GM19324 (cell line): ENCODE data around the gene KCNH2.
A peak's percentile ranks its signal among the peaks of the same experiment; 100 is the strongest.
"Not testable (repeated sequence)": the region's sequence is repeated elsewhere in the genome, so short reads cannot be mapped to it uniquely, and the experiment has no call there.

Source experiments
- ATAC-seq: cut with Tn5 transposase; IDR thresholded peaks from one replicate; pipeline ENCODE4 v1.9.1; 2021; ENCODE audit warnings: mild to moderate bottlenecking, moderate library complexity; ENCODE audit not compliant: unreplicated experiment, low FRiP score

Gene KCNH2

DNA sequence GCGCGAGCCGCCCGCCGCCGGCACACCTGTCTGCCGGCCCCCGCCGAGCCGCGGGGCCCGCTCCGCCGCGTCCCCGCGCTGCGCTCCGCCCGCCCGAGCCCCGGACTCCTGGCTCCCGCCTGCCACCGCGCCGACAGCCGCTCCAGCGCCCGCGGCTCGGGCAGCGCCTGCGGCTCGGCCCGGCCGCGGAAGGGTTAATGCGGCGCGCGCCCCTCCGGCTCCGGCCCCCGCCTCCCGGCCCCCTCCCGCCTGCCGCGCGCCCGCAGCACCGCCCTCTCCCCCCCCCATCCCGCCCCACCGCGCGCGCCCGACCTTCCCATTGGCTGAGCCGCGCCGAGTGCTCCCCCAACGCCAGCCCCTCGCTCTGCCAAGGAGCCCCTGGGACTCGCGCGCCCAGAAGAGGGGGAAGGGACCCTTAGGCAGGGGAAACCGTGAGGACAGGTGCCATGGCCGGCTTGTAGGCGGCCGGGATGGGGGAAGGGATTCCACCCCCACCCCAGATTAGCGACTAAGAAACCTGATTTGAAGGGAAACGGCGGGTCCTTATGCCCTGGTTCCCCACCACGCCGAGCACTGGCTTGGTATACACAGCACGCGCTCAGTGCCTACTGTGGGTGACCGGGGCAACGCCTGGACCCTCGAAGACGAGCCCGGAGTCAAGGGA lies at the start of gene KCNH2:
Gene KCNH2, minus strand, starts transcription at position 196 of the 664 bp plus-strand sequence. CDS start 408 bp downstream, outside the sequence.
- no peak for ATAC-seq

- ATAC-seq = not testable (repeated sequence)
Observed at GRCh38 chr7:151027728-151028130, 49.6 kb upstream of the KCNH2 start.

DNA sequence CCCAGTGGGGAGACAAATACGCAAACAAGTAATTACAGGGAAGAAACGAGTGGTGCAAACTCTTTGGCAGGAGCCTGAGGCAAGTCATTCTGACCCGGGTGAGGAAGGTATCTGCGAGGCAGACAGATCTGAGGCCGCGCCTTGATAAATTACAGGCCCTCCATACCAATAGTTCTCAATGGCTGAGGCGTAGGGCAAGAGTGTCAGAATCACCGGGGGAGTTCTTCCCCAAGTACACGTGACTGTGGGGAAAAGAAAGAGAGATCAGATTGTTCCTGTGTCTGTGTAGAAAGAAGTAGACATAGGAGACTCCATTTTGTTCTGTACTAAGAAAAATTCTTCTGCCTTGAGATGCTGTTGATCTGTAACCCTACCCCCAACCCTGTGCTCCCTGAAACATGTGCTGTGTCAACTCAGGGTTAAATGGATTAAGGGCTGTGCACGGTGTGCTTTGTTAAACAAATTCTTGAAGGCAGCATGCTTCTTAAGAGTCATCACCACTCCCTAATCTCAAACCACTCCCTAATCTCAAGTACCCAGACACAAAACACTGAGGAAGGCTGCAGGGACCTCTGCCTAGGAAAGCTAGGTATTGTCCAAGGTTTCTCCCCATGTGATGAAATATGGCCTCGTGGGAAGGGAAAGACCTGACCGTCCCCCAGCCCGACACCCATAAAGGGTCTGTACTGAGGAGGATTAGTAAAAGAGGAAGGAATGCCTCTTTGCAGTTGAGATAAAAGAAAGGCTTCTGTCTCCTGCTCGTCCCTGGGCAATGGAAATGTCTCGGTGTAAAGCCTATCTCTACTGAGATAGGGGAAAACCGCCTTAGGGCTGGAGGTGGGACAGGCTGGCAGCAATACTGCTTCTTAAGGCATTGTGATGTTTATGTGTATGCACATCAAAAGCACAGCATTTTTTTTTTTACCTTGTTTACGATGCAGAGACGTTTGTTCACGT lies 48.9 kb upstream of the KCNH2 start:
- not testable (repeated sequence) for ATAC-seq

DNA sequence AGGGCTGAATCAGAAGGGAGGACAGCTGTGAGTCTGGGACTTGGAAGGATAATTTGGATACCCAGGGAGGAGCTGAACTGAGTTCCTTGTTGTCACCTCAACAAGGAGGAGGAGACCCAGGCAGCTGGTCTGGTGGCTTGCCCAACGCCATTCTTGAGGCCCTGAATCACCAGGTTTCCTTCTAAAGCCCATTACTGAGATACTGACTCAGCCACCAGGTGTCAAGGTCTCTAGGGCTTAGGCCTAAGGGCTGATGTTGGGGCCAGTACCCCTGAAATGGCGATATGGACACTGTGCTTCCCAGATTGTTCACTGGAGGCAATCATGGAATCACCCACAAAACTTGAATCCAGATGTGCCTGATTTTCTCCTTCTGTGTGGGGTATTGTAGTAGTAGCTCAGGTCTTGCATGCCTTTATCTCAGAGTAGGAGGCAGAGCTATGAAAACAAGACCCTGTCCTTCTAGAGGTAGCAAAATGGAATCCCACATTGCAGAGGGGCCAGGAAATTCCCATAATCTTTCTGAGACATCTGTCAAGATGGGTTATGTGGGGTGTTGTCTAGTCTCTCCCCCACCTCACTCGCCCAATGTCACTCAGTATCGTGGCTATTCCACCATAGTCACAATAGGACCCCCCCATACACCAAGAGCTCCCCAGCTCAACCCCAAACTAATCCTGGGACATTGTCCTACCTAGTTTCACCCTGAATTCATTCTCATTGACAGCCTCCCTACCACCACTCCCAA lies 48.0 kb upstream of the KCNH2 start:
- ATAC-seq = no peak

GRCh38 chr7:151024435-151025056 lies 46.4 kb upstream of the KCNH2 start, which contains the start of gene ATG9B:
TSS of gene ATG9B (minus strand) at chr7:151024494. CDS start at chr7:151024423, 71 bp downstream.
- no peak for ATAC-seq

DNA sequence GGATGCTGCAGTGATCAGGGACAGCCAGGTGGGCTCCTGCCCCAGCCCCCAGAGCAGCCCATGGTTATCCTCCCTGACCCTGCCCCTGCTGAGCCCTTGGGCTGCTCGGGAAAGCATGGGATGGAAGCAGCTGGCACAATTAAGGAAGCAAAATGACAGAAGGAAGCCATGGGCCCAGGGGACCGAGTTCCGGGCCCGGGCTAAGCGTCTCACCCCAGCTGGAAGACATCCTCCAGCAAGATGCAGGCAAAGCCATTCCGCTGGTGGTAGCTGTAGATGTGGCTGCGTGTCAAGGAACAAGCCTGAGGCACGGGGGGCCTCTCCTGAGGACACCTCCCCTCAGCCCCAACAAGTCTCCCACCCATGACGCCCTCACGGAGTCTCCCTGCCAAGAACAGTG lies 45.1 kb upstream of the KCNH2 start:
- no peak for ATAC-seq

DNA sequence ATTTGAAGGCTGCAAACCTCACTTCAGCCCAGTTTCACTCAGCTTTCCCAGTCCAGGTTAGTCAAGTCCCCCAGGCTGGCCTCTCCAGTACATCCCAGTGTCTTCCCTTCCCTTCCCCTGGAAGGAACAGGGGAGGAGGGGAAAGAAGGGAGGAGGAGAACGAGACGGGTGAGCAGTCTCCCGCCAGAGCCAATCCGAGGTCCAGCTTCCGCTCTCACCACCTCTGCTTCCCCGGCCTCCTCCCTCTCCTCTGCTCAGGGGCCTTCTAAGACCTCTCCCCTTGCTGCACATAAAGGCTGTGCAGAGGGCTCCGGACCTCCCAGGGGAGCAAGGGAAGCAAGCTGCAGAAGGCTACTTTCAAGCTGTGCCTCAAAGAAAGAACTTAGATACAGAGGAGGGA lies 42.1 kb upstream of the KCNH2 start:
- ATAC-seq = no peak

GRCh38 chr7:151019130-151019447 lies 41.0 kb upstream of the KCNH2 start:
- no peak for ATAC-seq

GRCh38 chr7:151018421-151019129 lies 40.5 kb upstream of the KCNH2 start:
- no peak for ATAC-seq

GRCh38 chr7:151017953-151018420 lies 39.9 kb upstream of the KCNH2 start:
- peak; percentile 45 for ATAC-seq

GRCh38 chr7:151017370-151017952 lies 39.3 kb upstream of the KCNH2 start:
- no peak for ATAC-seq

DNA sequence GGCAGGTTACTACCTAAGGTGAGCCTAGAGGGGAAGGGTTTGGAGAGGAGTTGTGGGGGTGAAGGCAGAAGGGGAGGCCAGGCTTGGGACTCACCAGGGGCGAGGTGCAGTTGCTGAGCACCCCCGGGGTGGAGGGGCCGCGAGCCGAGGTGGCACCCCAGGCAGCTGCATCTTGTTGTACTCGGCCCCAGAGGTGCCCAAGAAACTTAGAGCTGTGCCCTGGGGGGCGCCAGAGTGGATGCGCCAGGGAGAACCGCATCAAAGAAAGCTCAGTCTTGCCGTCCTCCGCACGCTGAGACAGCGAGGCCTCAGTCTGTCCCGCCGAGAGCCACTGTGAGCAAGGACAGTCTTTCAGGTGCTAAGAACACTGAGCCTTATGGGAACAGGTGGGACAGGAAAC lies 38.8 kb upstream of the KCNH2 start:
- no peak for ATAC-seq

DNA sequence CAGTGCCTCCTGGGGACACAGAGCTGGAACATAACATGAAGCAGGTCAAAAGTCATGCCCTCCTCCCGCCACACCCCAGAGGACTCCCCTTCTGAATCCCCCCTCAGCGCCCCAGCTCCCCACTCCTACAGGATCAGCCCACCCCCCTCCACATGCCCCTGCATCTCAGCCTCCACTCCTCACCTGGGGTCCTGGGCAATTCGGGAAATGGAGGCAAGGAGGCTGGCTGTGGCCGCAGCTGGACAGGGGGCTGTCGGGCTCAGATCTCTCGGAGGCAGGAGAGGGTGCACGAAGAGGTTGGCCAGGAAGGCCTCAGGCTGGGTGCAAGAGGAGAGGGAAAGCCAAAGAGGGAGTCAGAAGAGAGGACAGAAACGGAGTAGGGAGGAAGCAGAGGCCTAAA lies 38.4 kb upstream of the KCNH2 start:
- ATAC-seq = no peak

GRCh38 chr7:151015967-151016366 lies 37.8 kb upstream of the KCNH2 start:
- no peak for ATAC-seq

DNA sequence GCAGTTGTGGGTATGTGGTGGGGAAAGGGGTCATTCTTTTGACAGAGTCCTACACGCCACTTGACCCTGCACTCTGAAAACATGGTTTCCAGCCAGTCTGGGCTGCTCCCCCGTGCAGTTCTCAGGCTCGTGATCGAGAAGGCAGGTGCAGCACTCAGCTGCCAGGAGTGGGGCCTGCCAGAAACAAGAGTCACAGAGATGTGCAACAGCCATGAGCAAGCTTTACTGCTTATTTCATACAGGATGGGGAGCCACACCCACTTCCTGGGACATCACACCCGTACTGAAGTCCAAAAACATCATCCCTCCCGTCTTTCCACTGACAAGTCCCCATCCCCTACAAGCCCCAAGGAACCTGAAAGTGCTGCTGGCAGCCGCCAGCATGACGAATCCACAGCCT lies 36.8 kb upstream of the KCNH2 start:
- ATAC-seq = no peak

GRCh38 chr7:151013733-151014497 lies 35.8 kb upstream of the KCNH2 start:
- no peak for ATAC-seq

- ATAC-seq = no peak
Observed at GRCh38 chr7:151013356-151013732, 35.2 kb upstream of the KCNH2 start.

- no peak for ATAC-seq
Observed at GRCh38 chr7:151012911-151013347, 34.8 kb upstream of the KCNH2 start.
